Esophagus muscularis mucosa (tissue), 4 donors: ENCODE data around the gene NSF. TPM values are rescaled to one million over a fixed set of nuclear protein-coding genes. Genes with fewer than 3 reads are reported as not detected.
"Not testable (repeated sequence)": the region's sequence is repeated elsewhere in the genome, so short reads cannot be mapped to it uniquely, and the experiment has no call there.

Experiments used
- DNase-seq: peaks from one replicate; pipeline ENCODE4 v3.0.0-alpha.2; 2017; ENCODE audit errors: extremely low spot score
- H3K27ac ChIP-seq, 4 donors: fragments of 200-600 bp; sonication (generic); replicated peaks in 1 of 4; 1 replicate in 3 of 4; 2 replicates in 1 of 4; pipeline ENCODE4 v1.5.1; 2016 to 2019; ENCODE audit warnings: mild to moderate bottlenecking in 1 of 4
- H3K27me3 ChIP-seq, 4 donors: fragments of 200-600 bp; sonication (generic); one replicate each; pipeline versions ENCODE4 v1.5.1 to v1.6.0; 2016 to 2019
- H3K36me3 ChIP-seq, 4 donors: fragments of 200-600 bp; sonication (generic); one replicate each; pipeline ENCODE4 v1.5.1; 2016 to 2019
- H3K4me1 ChIP-seq, 4 donors: fragments of 200-600 bp; sonication (generic); one replicate each; pipeline ENCODE4 v1.5.1; 2016 to 2019
- H3K4me3 ChIP-seq, 4 donors: fragments of 200-600 bp; sonication (generic); 1 replicate in 2 of 4; 2 replicates in 2 of 4; pipeline ENCODE4 v1.5.1; 2016 to 2019; ENCODE audit warnings: mild to moderate bottlenecking in 4 of 4, moderate library complexity in 1 of 4
- H3K9me3 ChIP-seq, 4 donors: fragments of 200-600 bp; sonication (generic); 1 replicate in 3 of 4; 2 replicates in 1 of 4; pipeline ENCODE4 v1.5.1; 2016 to 2019
- WGBS: methylation state at CpG from one replicate; pipeline ENCODE4 v1.1.5; 2018; 5-methylcytosine and 5-hydroxymethylcytosine counted together
- intact Hi-C: fragments of 100-400 bp; cut with DNase I; formaldehyde crosslinking; loops from one replicate; pipeline ENCODE4 v1.15.1; 2023
- total RNA-seq, 4 donors: library from RNA; depleted of rRNA; stranded (reverse); fragments of >200 nt; gene quantifications; one replicate each; pipeline versions ENCODE4 v1.1.0 to v1.2.1, GENCODE V29; 2016

The NSF gene
- total RNA-seq, 4 donors from 2014 or later: 15.7 to 25.3 (median 17.9) TPM

- H3K27me3 ChIP-seq, H3K4me1 ChIP-seq, H3K4me3 ChIP-seq, intact Hi-C loops, DNase-seq, H3K36me3 ChIP-seq, H3K27ac ChIP-seq, H3K9me3 ChIP-seq: not testable (repeated sequence)
- WGBS: no CpG with 5 or more reads among the region's 3 CpGs
Observed at GRCh38 chr17:46600767-46601166, 10.3 kb downstream of the NSF start.

- H3K36me3 ChIP-seq, intact Hi-C loops, H3K4me1 ChIP-seq, H3K27ac ChIP-seq, H3K9me3 ChIP-seq, H3K4me3 ChIP-seq, DNase-seq, H3K27me3 ChIP-seq: not testable (repeated sequence)
Observed at GRCh38 chr17:46603125-46603524, 12.7 kb downstream of the NSF start.

- DNase-seq, H3K9me3 ChIP-seq, H3K27me3 ChIP-seq, H3K4me3 ChIP-seq, H3K36me3 ChIP-seq, H3K4me1 ChIP-seq, intact Hi-C loops, H3K27ac ChIP-seq: not testable (repeated sequence)
- WGBS: no CpG with 5 or more reads among the region's 2 CpGs
Observed at GRCh38 chr17:46611304-46611703, 20.8 kb downstream of the NSF start.

- not testable (repeated sequence) for H3K4me3 ChIP-seq
- WGBS: no CpG with 5 or more reads among the region's 1 CpG
Observed at GRCh38 chr17:46613876-46614275, 23.4 kb downstream of the NSF start.

GRCh38 chr17:46617121-46617520 lies 26.7 kb downstream of the NSF start:
- H3K27ac ChIP-seq, H3K4me3 ChIP-seq, DNase-seq, H3K36me3 ChIP-seq, intact Hi-C loops, H3K9me3 ChIP-seq, H3K27me3 ChIP-seq, H3K4me1 ChIP-seq: not testable (repeated sequence)
- no CpG with 5 or more reads among the region's 3 CpGs for WGBS

More at GRCh38 chr17:46613876-46614275, 23.4 kb downstream of the NSF start:
- DNase-seq, H3K4me1 ChIP-seq, H3K36me3 ChIP-seq, H3K27ac ChIP-seq, H3K27me3 ChIP-seq, intact Hi-C loops, H3K9me3 ChIP-seq: not testable (repeated sequence)

GRCh38 chr17:46618975-46619374 lies 28.5 kb downstream of the NSF start:
- H3K36me3 ChIP-seq, DNase-seq, H3K27me3 ChIP-seq, H3K9me3 ChIP-seq, H3K27ac ChIP-seq, H3K4me3 ChIP-seq, H3K4me1 ChIP-seq, intact Hi-C loops: not testable (repeated sequence)
- WGBS: no CpG with 5 or more reads among the region's 1 CpG

- intact Hi-C loops, H3K36me3 ChIP-seq, H3K27ac ChIP-seq, DNase-seq, H3K27me3 ChIP-seq, H3K9me3 ChIP-seq, H3K4me1 ChIP-seq, H3K4me3 ChIP-seq: not testable (repeated sequence)
- no CpG with 5 or more reads among the region's 2 CpGs for WGBS
Observed at GRCh38 chr17:46623790-46624189, 33.3 kb downstream of the NSF start.

GRCh38 chr17:46624726-46625125 lies 34.3 kb downstream of the NSF start:
- H3K4me1 ChIP-seq, H3K27me3 ChIP-seq, H3K9me3 ChIP-seq, H3K36me3 ChIP-seq, H3K4me3 ChIP-seq, H3K27ac ChIP-seq, DNase-seq, intact Hi-C loops: not testable (repeated sequence)
- WGBS: no CpG with 5 or more reads among the region's 5 CpGs

GRCh38 chr17:46627452-46627851 lies 37.0 kb downstream of the NSF start:
- H3K27ac ChIP-seq, H3K4me1 ChIP-seq, H3K9me3 ChIP-seq, DNase-seq, H3K36me3 ChIP-seq, H3K27me3 ChIP-seq, intact Hi-C loops, H3K4me3 ChIP-seq: not testable (repeated sequence)
- no CpG with 5 or more reads among the region's 2 CpGs for WGBS

GRCh38 chr17:46628753-46629436 lies 38.4 kb downstream of the NSF start:
- H3K27me3 ChIP-seq, H3K4me3 ChIP-seq, H3K4me1 ChIP-seq, H3K9me3 ChIP-seq, H3K27ac ChIP-seq, DNase-seq, H3K36me3 ChIP-seq, intact Hi-C loops: not testable (repeated sequence)
- no CpG with 5 or more reads among the region's 5 CpGs for WGBS

GRCh38 chr17:46632146-46632545 lies 41.7 kb downstream of the NSF start:
- WGBS: no CpG with 5 or more reads among the region's 3 CpGs
- H3K4me1 ChIP-seq, DNase-seq, H3K9me3 ChIP-seq, H3K27me3 ChIP-seq, H3K4me3 ChIP-seq, H3K36me3 ChIP-seq, H3K27ac ChIP-seq, intact Hi-C loops: not testable (repeated sequence)

GRCh38 chr17:46634844-46635243 lies 44.4 kb downstream of the NSF start:
- H3K4me3 ChIP-seq, DNase-seq, H3K27me3 ChIP-seq, H3K4me1 ChIP-seq, H3K27ac ChIP-seq, H3K9me3 ChIP-seq, intact Hi-C loops, H3K36me3 ChIP-seq: not testable (repeated sequence)
